Vagina (tissue), 2 donors: ENCODE measurements around the gene SLC1A3. TPM values are rescaled to one million over a fixed set of nuclear protein-coding genes. Genes with fewer than 3 reads are reported as not detected.
"Not testable (repeated sequence)": the region's sequence is repeated elsewhere in the genome, so short reads cannot be mapped to it uniquely, and the experiment has no call there.

Experiments
- DNase-seq, 2 donors: peaks; one replicate each; pipeline ENCODE4 v3.0.0-alpha.2; 2017; ENCODE audit errors: extremely low spot score in 2 of 2
- H3K27ac ChIP-seq: fragments of 200-600 bp; sonication (generic); one replicate; pipeline ENCODE4 v1.5.1; 2019
- H3K27me3 ChIP-seq: fragments of 200-600 bp; sonication (generic); one replicate; pipeline ENCODE4 v1.5.1; 2019
- H3K36me3 ChIP-seq, 2 donors: fragments of 200-600 bp; sonication (generic); one replicate each; pipeline ENCODE4 v1.5.1; 2017 to 2019
- H3K4me1 ChIP-seq: fragments of 200-600 bp; sonication (generic); one replicate; pipeline ENCODE4 v1.5.1; 2019
- H3K4me3 ChIP-seq, 2 donors: fragments of 200-600 bp; sonication (generic); 1 replicate in 1 of 2; 2 replicates in 1 of 2; pipeline ENCODE4 v1.5.1; 2016 to 2019
- H3K9me3 ChIP-seq: fragments of 200-600 bp; sonication (generic); one replicate; pipeline ENCODE4 v1.5.1; 2019
- POLR2A ChIP-seq, 2 donors: fragments of 450-650 bp; IDR thresholded peaks; one replicate each; pipeline ENCODE4 v1.6.1; 2017; ENCODE audit warnings: antibody characterized with exemption in 2 of 2, mild to moderate bottlenecking in 2 of 2, moderate library complexity in 2 of 2
- POLR2AphosphoS5 ChIP-seq, 2 donors: sonication (generic); formaldehyde crosslinking; IDR thresholded peaks; one replicate each; pipeline ENCODE4 v1.9.0; 2017; ENCODE audit warnings: antibody characterized with exemption in 2 of 2, mild to moderate bottlenecking in 2 of 2, low read depth in 1 of 2; ENCODE audit not compliant: insufficient read depth in 1 of 2
- intact Hi-C: fragments of 100-400 bp; cut with DNase I; formaldehyde crosslinking; loops from one replicate; pipeline ENCODE4 v1.15.1; 2023
- total RNA-seq: library from RNA; depleted of rRNA; stranded (reverse); fragments of >200 nt; gene quantifications from one replicate; pipeline ENCODE4 v1.2.3, GENCODE V29; 2016
- TF ChIP-seq, protein P1 (sequence below), 3 experiments: fragments of 450-650 bp in 2 of 3; fragments of 200-600 bp in 1 of 3; sonication (generic) in 1 of 3; IDR thresholded peaks; one replicate each; pipeline ENCODE4 v1.5.1; 2017 to 2019; ENCODE audit warnings: antibody characterized with exemption in 3 of 3, mild to moderate bottlenecking in 2 of 3, moderate library complexity in 2 of 3

SLC1A3 gene
- total RNA-seq, 1 donor from 2014 or later: 18.9 TPM

GRCh38 chr5:36571401-36572042 is 34.9 kb upstream of the SLC1A3 start:
- no peaks in the 10 kb centered on the region for H3K9me3 ChIP-seq
- no peaks in the 10 kb centered on the region for H3K27me3 ChIP-seq
- H3K4me3 ChIP-seq: no peak overlapping the region
- peaks cover 10% of the 10 kb centered on the region for H3K4me1 ChIP-seq
- TF ChIP-seq, protein P1, sequence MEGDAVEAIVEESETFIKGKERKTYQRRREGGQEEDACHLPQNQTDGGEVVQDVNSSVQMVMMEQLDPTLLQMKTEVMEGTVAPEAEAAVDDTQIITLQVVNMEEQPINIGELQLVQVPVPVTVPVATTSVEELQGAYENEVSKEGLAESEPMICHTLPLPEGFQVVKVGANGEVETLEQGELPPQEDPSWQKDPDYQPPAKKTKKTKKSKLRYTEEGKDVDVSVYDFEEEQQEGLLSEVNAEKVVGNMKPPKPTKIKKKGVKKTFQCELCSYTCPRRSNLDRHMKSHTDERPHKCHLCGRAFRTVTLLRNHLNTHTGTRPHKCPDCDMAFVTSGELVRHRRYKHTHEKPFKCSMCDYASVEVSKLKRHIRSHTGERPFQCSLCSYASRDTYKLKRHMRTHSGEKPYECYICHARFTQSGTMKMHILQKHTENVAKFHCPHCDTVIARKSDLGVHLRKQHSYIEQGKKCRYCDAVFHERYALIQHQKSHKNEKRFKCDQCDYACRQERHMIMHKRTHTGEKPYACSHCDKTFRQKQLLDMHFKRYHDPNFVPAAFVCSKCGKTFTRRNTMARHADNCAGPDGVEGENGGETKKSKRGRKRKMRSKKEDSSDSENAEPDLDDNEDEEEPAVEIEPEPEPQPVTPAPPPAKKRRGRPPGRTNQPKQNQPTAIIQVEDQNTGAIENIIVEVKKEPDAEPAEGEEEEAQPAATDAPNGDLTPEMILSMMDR (IDR thresholded peaks at IDR 0.05): no peak
- TF ChIP-seq POLR2AphosphoS5 (IDR thresholded peaks at IDR 0.05; ENCODE audit: insufficient read depth in 1 of 2, low read depth in 1 of 2): no peak
- TF ChIP-seq POLR2A (IDR thresholded peaks at IDR 0.05): no peak
- H3K27ac ChIP-seq: no peak overlapping the region
- intact Hi-C loops: no loop called here
- H3K36me3 ChIP-seq: no peaks in the 10 kb centered on the region
- no peak for DNase-seq

DNA sequence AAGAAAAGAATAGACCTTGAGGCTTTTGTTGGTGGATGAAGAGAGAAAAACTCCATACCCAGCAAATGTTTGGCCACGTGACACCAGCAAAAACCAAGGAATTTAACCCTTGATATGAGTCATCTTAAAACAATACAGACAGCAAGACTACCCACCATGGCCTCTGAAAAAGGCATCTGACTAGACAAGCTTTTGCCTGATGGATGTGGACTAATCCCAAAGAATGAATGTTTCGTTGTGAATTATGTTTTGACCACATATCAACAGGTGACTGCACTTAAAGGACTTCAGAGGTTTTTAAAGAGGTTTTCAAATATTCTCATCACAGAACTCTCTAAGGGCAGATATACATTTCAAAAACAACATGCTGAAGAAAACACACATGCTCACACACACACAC is 33.0 kb upstream of the SLC1A3 start:
- intact Hi-C loops: no loop called here
- Histone ChIP-seq H3K36me3 (no peaks in the 10 kb centered on the region), H3K27me3 (no peaks in the 10 kb centered on the region), H3K27ac (no peak overlapping the region), H3K4me1 (peaks cover 10% of the 10 kb centered on the region), H3K9me3 (no peaks in the 10 kb centered on the region), H3K4me3 (no peak overlapping the region)
- TF ChIP-seq POLR2A (IDR thresholded peaks at IDR 0.05) (no peak), POLR2AphosphoS5 (IDR thresholded peaks at IDR 0.05; ENCODE audit: insufficient read depth in 1 of 2, low read depth in 1 of 2) (no peak)
- TF ChIP-seq, protein P1 (IDR thresholded peaks at IDR 0.05): no peak
- DNase-seq: no peak

- intact Hi-C loops: no loop called here
- no peaks in the 10 kb centered on the region for H3K27me3 ChIP-seq
- H3K4me1 ChIP-seq: no peaks in the 10 kb centered on the region
- TF ChIP-seq, protein P1 (IDR thresholded peaks at IDR 0.05): no peak
- TF ChIP-seq POLR2A (IDR thresholded peaks at IDR 0.05) (no peak), POLR2AphosphoS5 (IDR thresholded peaks at IDR 0.05; ENCODE audit: insufficient read depth in 1 of 2, low read depth in 1 of 2) (no peak)
- DNase-seq: no peak
- H3K4me3 ChIP-seq: no peak overlapping the region
- no peak overlapping the region for H3K27ac ChIP-seq
- no peaks in the 10 kb centered on the region for H3K36me3 ChIP-seq
- H3K9me3 ChIP-seq: no peaks in the 10 kb centered on the region
These were observed 31.0 kb upstream of the SLC1A3 start for GRCh38 chr5:36575361-36575781.

DNA sequence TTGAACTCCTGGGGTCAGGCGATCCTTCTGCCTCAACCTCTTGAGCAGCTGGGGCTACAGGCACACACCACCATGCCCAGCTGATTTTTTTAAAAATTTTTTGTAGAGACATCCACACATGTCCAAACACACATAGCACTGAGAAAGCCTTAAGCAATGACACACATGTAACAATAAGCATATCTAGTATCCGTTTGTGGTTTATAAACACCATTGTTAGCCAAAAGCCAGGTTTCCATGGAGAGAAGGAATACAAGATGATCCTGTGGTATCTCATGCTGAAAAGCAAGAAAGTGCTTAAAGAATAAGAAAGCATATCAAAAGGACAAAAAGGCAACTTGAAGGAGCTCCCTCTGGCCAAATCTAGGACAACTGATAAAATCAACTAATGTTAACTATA is 29.7 kb upstream of the SLC1A3 start:
- Histone ChIP-seq H3K27ac (no peak overlapping the region), H3K9me3 (no peaks in the 10 kb centered on the region), H3K36me3 (no peaks in the 10 kb centered on the region), H3K4me3 (no peak overlapping the region), H3K27me3 (no peaks in the 10 kb centered on the region), H3K4me1 (no peaks in the 10 kb centered on the region)
- intact Hi-C loops: no loop called here
- no peak for DNase-seq
- no peak for TF ChIP-seq POLR2A (IDR thresholded peaks at IDR 0.05)
- TF ChIP-seq, protein P1 (IDR thresholded peaks at IDR 0.05): no peak
- TF ChIP-seq POLR2AphosphoS5 (IDR thresholded peaks at IDR 0.05; ENCODE audit: insufficient read depth in 1 of 2, low read depth in 1 of 2): no peak

- DNase-seq, H3K4me1 ChIP-seq, H3K9me3 ChIP-seq, H3K36me3 ChIP-seq, H3K4me3 ChIP-seq, H3K27me3 ChIP-seq, intact Hi-C loops, H3K27ac ChIP-seq: not testable (repeated sequence)
These were observed 26.5 kb upstream of the SLC1A3 start for GRCh38 chr5:36579858-36580257.
